Tibial nerve (tissue), 4 donors: ENCODE measurements around the gene FBXL3. TPM values are rescaled to one million over a fixed set of nuclear protein-coding genes. Genes with fewer than 3 reads are reported as not detected.
A peak's percentile ranks its signal among the peaks of the same experiment; 100 is the strongest.

ENCODE experiments used
- DNase-seq, 2 donors: peaks; one replicate each; pipeline ENCODE4 v3.0.0-alpha.2; 2019; ENCODE audit warnings: low spot score in 2 of 2
- H3K27ac ChIP-seq, 4 donors: fragments of 200-600 bp; sonication (generic) in 3 of 4; one replicate each; pipeline ENCODE4 v1.5.1; 2017 to 2019; ENCODE audit warnings: mild to moderate bottlenecking in 1 of 4
- H3K27me3 ChIP-seq, 2 donors: fragments of 200-600 bp; sonication (generic) in 1 of 2; one replicate each; pipeline versions ENCODE4 v1.5.1 to v1.6.0; 2017 to 2019
- H3K36me3 ChIP-seq, 3 donors: fragments of 200-600 bp; sonication (generic); one replicate each; pipeline ENCODE4 v1.5.1; 2018 to 2019
- H3K4me1 ChIP-seq, 4 donors: fragments of 200-600 bp; sonication (generic) in 3 of 4; one replicate each; pipeline ENCODE4 v1.5.1; 2017 to 2019
- H3K4me3 ChIP-seq, 4 donors: fragments of 200-600 bp; sonication (generic) in 3 of 4; one replicate each; pipeline ENCODE4 v1.5.1; 2017 to 2019; ENCODE audit warnings: mild to moderate bottlenecking in 1 of 4, moderate library complexity in 1 of 4
- H3K9me3 ChIP-seq, 4 donors: fragments of 200-600 bp; sonication (generic) in 3 of 4; one replicate each; pipeline ENCODE4 v1.5.1; 2017 to 2019
- EP300 ChIP-seq, 2 donors: sonication (generic); formaldehyde crosslinking; IDR thresholded peaks; one replicate each; pipeline ENCODE4 v1.6.1; 2017; ENCODE audit warnings: antibody characterized with exemption in 2 of 2, mild to moderate bottlenecking in 1 of 2
- POLR2A ChIP-seq, 2 donors: fragments of 450-650 bp; IDR thresholded peaks; one replicate each; pipeline ENCODE4 v1.6.1; 2017; ENCODE audit warnings: antibody characterized with exemption in 2 of 2, mild to moderate bottlenecking in 2 of 2, moderate library complexity in 2 of 2
- WGBS, 2 donors: methylation state at CpG; one replicate each; pipeline ENCODE4 v1.1.5; 2018; 5-methylcytosine and 5-hydroxymethylcytosine counted together
- total RNA-seq, 4 donors: library from RNA; depleted of rRNA; stranded (reverse); fragments of >200 nt; gene quantifications; one replicate each; pipeline ENCODE4 v1.1.0, GENCODE V29; 2016
- TF ChIP-seq, protein P1 (sequence below), 5 experiments: fragments of 200-600 bp in 3 of 5; fragments of 450-650 bp in 2 of 5; sonication (generic) in 3 of 5; IDR thresholded peaks; one replicate each; pipeline ENCODE4 v1.5.1; 2016 to 2019; ENCODE audit warnings: antibody characterized with exemption in 5 of 5, mild to moderate bottlenecking in 3 of 5, moderate library complexity in 2 of 5

FBXL3 gene
- total RNA-seq, 4 donors from 2014 or later: 156 to 223 (median 175) TPM

DNA sequence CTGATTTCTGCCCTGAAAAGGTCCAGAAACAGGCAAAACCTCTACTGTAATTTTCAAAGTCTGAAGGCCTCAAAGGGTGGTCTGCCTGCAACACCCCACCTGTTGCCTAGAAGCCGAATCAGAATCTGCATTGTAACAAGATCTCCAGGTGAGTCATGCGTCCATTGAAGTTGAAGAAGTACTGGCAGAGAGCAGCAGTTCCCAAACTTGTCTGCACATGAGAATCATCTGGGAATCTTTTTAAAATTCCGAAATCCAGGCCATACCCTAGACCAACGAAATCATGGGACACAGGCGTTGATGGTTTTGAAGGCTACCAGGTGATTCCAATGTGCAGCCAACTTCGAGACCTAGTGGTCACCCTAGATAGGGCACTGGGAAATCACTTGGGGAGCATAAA lies 51.1 kb downstream of the FBXL3 start:
- Histone ChIP-seq H3K36me3 (no peaks in the 10 kb centered on the region), H3K4me1 (peaks cover 0 to 15% (median 1%) of the 10 kb centered on the region in 4 donors), H3K9me3 (no peaks in the 10 kb centered on the region), H3K4me3 (no peak overlapping the region), H3K27ac (no peak overlapping the region), H3K27me3 (no peaks in the 10 kb centered on the region)
- WGBS, 2 donors: 94% methylated on average over 6 of the region's 6 CpGs
- TF ChIP-seq EP300 (IDR thresholded peaks at IDR 0.05) (no peak), POLR2A (IDR thresholded peaks at IDR 0.05) (no peak)
- TF ChIP-seq, protein P1, sequence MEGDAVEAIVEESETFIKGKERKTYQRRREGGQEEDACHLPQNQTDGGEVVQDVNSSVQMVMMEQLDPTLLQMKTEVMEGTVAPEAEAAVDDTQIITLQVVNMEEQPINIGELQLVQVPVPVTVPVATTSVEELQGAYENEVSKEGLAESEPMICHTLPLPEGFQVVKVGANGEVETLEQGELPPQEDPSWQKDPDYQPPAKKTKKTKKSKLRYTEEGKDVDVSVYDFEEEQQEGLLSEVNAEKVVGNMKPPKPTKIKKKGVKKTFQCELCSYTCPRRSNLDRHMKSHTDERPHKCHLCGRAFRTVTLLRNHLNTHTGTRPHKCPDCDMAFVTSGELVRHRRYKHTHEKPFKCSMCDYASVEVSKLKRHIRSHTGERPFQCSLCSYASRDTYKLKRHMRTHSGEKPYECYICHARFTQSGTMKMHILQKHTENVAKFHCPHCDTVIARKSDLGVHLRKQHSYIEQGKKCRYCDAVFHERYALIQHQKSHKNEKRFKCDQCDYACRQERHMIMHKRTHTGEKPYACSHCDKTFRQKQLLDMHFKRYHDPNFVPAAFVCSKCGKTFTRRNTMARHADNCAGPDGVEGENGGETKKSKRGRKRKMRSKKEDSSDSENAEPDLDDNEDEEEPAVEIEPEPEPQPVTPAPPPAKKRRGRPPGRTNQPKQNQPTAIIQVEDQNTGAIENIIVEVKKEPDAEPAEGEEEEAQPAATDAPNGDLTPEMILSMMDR (IDR thresholded peaks at IDR 0.05): no peak
- no peak for DNase-seq

- Histone ChIP-seq H3K27ac (no peak overlapping the region), H3K4me1 (peaks cover 0 to 5% (median 0%) of the 10 kb centered on the region in 4 donors), H3K4me3 (no peak overlapping the region), H3K36me3 (no peaks in the 10 kb centered on the region), H3K27me3 (no peaks in the 10 kb centered on the region), H3K9me3 (no peaks in the 10 kb centered on the region)
- TF ChIP-seq POLR2A (IDR thresholded peaks at IDR 0.05) (no peak), EP300 (IDR thresholded peaks at IDR 0.05) (no peak)
- WGBS, 2 donors: 97 to 98% methylated on average over 3 of the region's 3 CpGs
- DNase-seq: no peak
Observed at GRCh38 chr13:76974618-76974975, 52.4 kb downstream of the FBXL3 start.

GRCh38 chr13:76973920-76974617 lies 52.9 kb downstream of the FBXL3 start:
- WGBS, 2 donors: 84 to 89% methylated on average over 6 of the region's 6 CpGs
- H3K36me3 ChIP-seq: no peaks in the 10 kb centered on the region

GRCh38 chr13:76971851-76972829 lies 54.8 kb downstream of the FBXL3 start:
- no peak for DNase-seq
- Histone ChIP-seq H3K36me3 (no peaks in the 10 kb centered on the region), H3K27me3 (no peaks in the 10 kb centered on the region), H3K4me3 (no peak overlapping the region), H3K9me3 (no peaks in the 10 kb centered on the region), H3K27ac (peak overlapping the region in 1 of 4 donors; percentile 62), H3K4me1 (peaks cover 0 to 4% (median 0%) of the 10 kb centered on the region in 4 donors)
- WGBS, 2 donors: 48 to 49% methylated on average over 19 of the region's 19 CpGs
- no peak for TF ChIP-seq POLR2A (IDR thresholded peaks at IDR 0.05)

More at GRCh38 chr13:76973920-76974617, 52.9 kb downstream of the FBXL3 start:
- Histone ChIP-seq H3K4me1 (peaks cover 0 to 4% (median 0%) of the 10 kb centered on the region in 4 donors), H3K27ac (no peak overlapping the region), H3K9me3 (no peaks in the 10 kb centered on the region), H3K4me3 (no peak overlapping the region), H3K27me3 (no peaks in the 10 kb centered on the region)
- no peak for DNase-seq
- TF ChIP-seq, protein P1 (IDR thresholded peaks at IDR 0.05): no peak
- TF ChIP-seq POLR2A (IDR thresholded peaks at IDR 0.05) (no peak), EP300 (IDR thresholded peaks at IDR 0.05) (no peak)

DNA sequence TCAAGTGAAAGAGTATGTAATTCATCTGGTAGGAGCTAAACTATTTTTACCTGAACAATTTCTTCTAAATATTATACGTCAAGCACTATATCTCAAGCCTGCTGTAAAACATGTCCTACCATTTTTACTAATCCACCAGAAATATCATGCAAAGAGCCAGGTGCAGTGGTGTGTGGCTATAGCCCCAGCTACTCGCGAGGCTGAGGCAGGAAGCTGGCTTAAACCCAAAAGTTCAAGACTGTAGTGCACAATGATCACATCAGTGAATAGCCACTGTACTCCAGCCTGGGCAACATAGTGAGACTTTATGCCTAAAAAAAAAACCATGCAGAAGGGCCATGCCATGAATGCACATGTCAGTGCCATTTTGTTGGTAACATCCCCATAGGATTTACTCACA lies 55.7 kb downstream of the FBXL3 start:
- H3K36me3 ChIP-seq: no peaks in the 10 kb centered on the region
- TF ChIP-seq POLR2A (IDR thresholded peaks at IDR 0.05) (no peak), EP300 (IDR thresholded peaks at IDR 0.05) (no peak)
- TF ChIP-seq, protein P1 (IDR thresholded peaks at IDR 0.05): no peak
- H3K4me1 ChIP-seq: peaks cover 0 to 8% (median 1%) of the 10 kb centered on the region in 4 donors
- DNase-seq: no peak
- no peaks in the 10 kb centered on the region for H3K27me3 ChIP-seq
- no peaks in the 10 kb centered on the region for H3K9me3 ChIP-seq
- peak overlapping the region in 1 of 4 donors; percentile 62 for H3K27ac ChIP-seq
- 48 to 82% methylated on average over 3 of the region's 3 CpGs for WGBS, 2 donors
- no peak overlapping the region for H3K4me3 ChIP-seq
